HEK293 (cell line): Measurements from ENCODE around the gene RUNX1.

Source experiments
- CTCF ChIA-PET: fragments of 350-600 bp; formaldehyde crosslinking; extraction: SDS; loops from one replicate; lab custom pipeline; 2021; ENCODE audit warnings: antibody characterized with exemption; lab: Yijun Ruan, JAX
- POLR2A ChIA-PET: fragments of 300-600 bp; formaldehyde crosslinking; extraction: SDS; loops from one replicate; lab custom pipeline; 2020; ENCODE audit warnings: antibody characterized with exemption, inconsistent platforms; lab: Yijun Ruan, JAX
- H3K27ac ChIP-seq: fragments of 200-500 bp; sonication (Bioruptor generic); 2 replicates; pipeline ENCODE4 v1.5.1; 2014; ENCODE audit warnings: low read depth, low read length, control low read depth, inconsistent platforms; ENCODE audit errors: extremely low read depth
- H3K36me3 ChIP-seq, 2 experiments: fragments of 200-500 bp in 1 of 2; sonication (Bioruptor generic) in 1 of 2; 1 replicate in 1 of 2; 2 replicates in 1 of 2; pipeline ENCODE4 v1.5.1; 2014 to 2017; ENCODE audit warnings: inconsistent platforms in 2 of 2, low read length in 2 of 2; ENCODE audit not compliant: control insufficient read depth in 2 of 2, insufficient read depth in 1 of 2
- H3K4me1 ChIP-seq: fragments of 200-500 bp; sonication (Bioruptor generic); 2 replicates; pipeline ENCODE4 v1.5.1; 2014; ENCODE audit warnings: mild to moderate bottlenecking, low read length, inconsistent platforms; ENCODE audit not compliant: control insufficient read depth, insufficient read depth
- H3K4me3 ChIP-seq: 2 replicates; pipeline ENCODE4 v1.5.1; 2011; ENCODE audit warnings: low read depth, mild to moderate bottlenecking, control low read depth, low read length, moderate library complexity
- H3K9me3 ChIP-seq: fragments of 200-500 bp; sonication (Bioruptor generic); 2 replicates; pipeline ENCODE4 v1.5.1; 2014; ENCODE audit warnings: low read depth, low read length, inconsistent platforms; ENCODE audit not compliant: control insufficient read depth, insufficient read depth
- AEBP2 ChIP-seq: fragments of 450-650 bp; formaldehyde crosslinking; IDR thresholded peaks from 2 replicates; pipeline ENCODE4 v1.5.1; 2016; ENCODE audit warnings: missing biosample characterization, missing genetic modification characterization, borderline replicate concordance
- BCL11A ChIP-seq: fragments of 450-650 bp; formaldehyde crosslinking; IDR thresholded peaks from 2 replicates; pipeline ENCODE4 v1.5.1; 2016; ENCODE audit warnings: low read depth, missing biosample characterization, missing genetic modification characterization
- ELK4 ChIP-seq: IDR thresholded peaks from 2 replicates; pipeline ENCODE4 v1.6.1; 2011; ENCODE audit warnings: mild to moderate bottlenecking, low read depth, low read length, borderline replicate concordance
- GLI2 ChIP-seq: fragments of 450-650 bp; formaldehyde crosslinking; IDR thresholded peaks from 2 replicates; pipeline ENCODE4; 2017; ENCODE audit warnings: missing biosample characterization, missing genetic modification characterization, low read depth, borderline replicate concordance
- REPIN1 ChIP-seq: fragments of 450-650 bp; formaldehyde crosslinking; IDR thresholded peaks from 2 replicates; pipeline ENCODE4 v1.5.1; 2017; ENCODE audit warnings: missing biosample characterization, missing genetic modification characterization, low read depth
- SP7 ChIP-seq: fragments of 450-650 bp; formaldehyde crosslinking; IDR thresholded peaks from 2 replicates; pipeline ENCODE4 v1.5.1; 2016; ENCODE audit warnings: missing biosample characterization, missing genetic modification characterization
- TSHZ1 ChIP-seq: fragments of 450-650 bp; formaldehyde crosslinking; IDR thresholded peaks from 2 replicates; pipeline ENCODE4 v1.5.1; 2016; ENCODE audit warnings: missing biosample characterization, missing genetic modification characterization, borderline replicate concordance
- ZBTB26 ChIP-seq: fragments of 450-650 bp; formaldehyde crosslinking; optimal IDR thresholded peaks from 2 replicates; pipeline ENCODE3; 2016; ENCODE audit warnings: missing biosample characterization, mild to moderate bottlenecking, missing genetic modification characterization
- ZBTB6 ChIP-seq: fragments of 450-650 bp; formaldehyde crosslinking; IDR thresholded peaks from 2 replicates; pipeline ENCODE4 v1.5.1; 2017; ENCODE audit warnings: missing biosample characterization, missing genetic modification characterization
- ZFP3 ChIP-seq: fragments of 450-650 bp; formaldehyde crosslinking; IDR thresholded peaks from 2 replicates; pipeline ENCODE4 v1.5.1; 2016; ENCODE audit warnings: low read depth, missing biosample characterization, missing genetic modification characterization
- ZNF214 ChIP-seq: fragments of 450-650 bp; formaldehyde crosslinking; IDR thresholded peaks from 2 replicates; pipeline ENCODE4 v1.5.1; 2017; ENCODE audit warnings: missing biosample characterization, mild to moderate bottlenecking, missing genetic modification characterization, borderline replicate concordance
- ZNF248 ChIP-seq: fragments of 450-650 bp; formaldehyde crosslinking; IDR thresholded peaks from 2 replicates; pipeline ENCODE4 v1.5.1; 2017; ENCODE audit warnings: missing biosample characterization, missing genetic modification characterization
- ZNF513 ChIP-seq: fragments of 450-650 bp; IDR thresholded peaks from 2 replicates; pipeline ENCODE4 v1.5.1; 2018; ENCODE audit warnings: missing biosample characterization, missing genetic modification characterization
- ZNF555 ChIP-seq: fragments of 450-650 bp; formaldehyde crosslinking; conservative IDR thresholded peaks from 2 replicates; pipeline ENCODE4 v1.5.1; 2017; ENCODE audit warnings: missing biosample characterization, mild to moderate bottlenecking, missing genetic modification characterization, inconsistent platforms
- ZNF561 ChIP-seq: fragments of 450-650 bp; IDR thresholded peaks from 2 replicates; pipeline ENCODE4 v1.5.1; 2018; ENCODE audit warnings: missing biosample characterization, missing genetic modification characterization, borderline replicate concordance
- ZNF580 ChIP-seq: fragments of 450-650 bp; formaldehyde crosslinking; IDR thresholded peaks from 2 replicates; pipeline ENCODE4 v1.5.1; 2016; ENCODE audit warnings: missing biosample characterization, missing genetic modification characterization
- ZNF596 ChIP-seq: fragments of 450-650 bp; IDR thresholded peaks from 2 replicates; pipeline ENCODE4 v1.5.0; 2018; ENCODE audit warnings: missing biosample characterization, mild to moderate bottlenecking, missing genetic modification characterization, moderate library complexity
- ZNF621 ChIP-seq: fragments of 450-650 bp; formaldehyde crosslinking; IDR thresholded peaks from 2 replicates; pipeline ENCODE4 v1.5.1; 2017; ENCODE audit warnings: missing biosample characterization, missing genetic modification characterization
- ZNF670 ChIP-seq: fragments of 450-650 bp; formaldehyde crosslinking; IDR thresholded peaks from 2 replicates; pipeline ENCODE4 v1.5.1; 2016; ENCODE audit warnings: missing biosample characterization, missing genetic modification characterization, low read depth
- ZNF677 ChIP-seq: fragments of 450-650 bp; IDR thresholded peaks from 2 replicates; pipeline ENCODE4 v1.5.0; 2018; ENCODE audit warnings: missing biosample characterization, mild to moderate bottlenecking, missing genetic modification characterization, moderate library complexity
- ZNF704 ChIP-seq: fragments of 450-650 bp; formaldehyde crosslinking; IDR thresholded peaks from 2 replicates; pipeline ENCODE4 v1.5.1; 2016; ENCODE audit warnings: missing biosample characterization, missing genetic modification characterization
- ZNF747 ChIP-seq: fragments of 450-650 bp; formaldehyde crosslinking; IDR thresholded peaks from 2 replicates; pipeline ENCODE4 v1.5.1; 2016; ENCODE audit warnings: missing biosample characterization, missing genetic modification characterization
- ZNF837 ChIP-seq: fragments of 450-650 bp; formaldehyde crosslinking; IDR thresholded peaks from 2 replicates; pipeline ENCODE4 v1.5.1; 2016; ENCODE audit warnings: missing biosample characterization, missing genetic modification characterization

Gene RUNX1

GRCh38 chr21:35021546-35021945, 27.6 kb downstream of the RUNX1 start:
- Histone ChIP-seq H3K4me1 (no peaks in the 10 kb centered on the region), H3K27ac (no peak overlapping the region), H3K9me3 (no peaks in the 10 kb centered on the region), H3K36me3 (no peaks in the 10 kb centered on the region), H3K4me3 (no peak overlapping the region)
- POLR2A ChIA-PET = interaction anchor here (1.8 kb wide), 1 partner anchor 176 kb away, joined by 4 read pairs; no protein-coding TSS in a partner anchor
- TF ChIP-seq ZNF214 (tag by site-specific recombination) = no peak
- TF ChIP-seq ELK4 = no peak
- TF ChIP-seq ZNF837 (tag by site-specific recombination) = no peak
- TF ChIP-seq ZNF580 = no peak
- no peak for TF ChIP-seq ZNF704
- no peak for TF ChIP-seq ZNF555 (tag by site-specific recombination)
- TF ChIP-seq ZBTB26 = no peak
- no peak for TF ChIP-seq ZNF561
- no peak for TF ChIP-seq ZNF596 (tag by site-specific recombination)
- TF ChIP-seq ZNF677 (tag by site-specific recombination) = no peak
- TF ChIP-seq ZNF670 = no peak
- no peak for TF ChIP-seq ZFP3
- CTCF ChIA-PET = interaction anchor here (0.7 to 1.1 kb wide), 2 partner anchors 54 to 115 kb away, joined by 3 to 4 read pairs; no protein-coding TSS in a partner anchor

- Histone ChIP-seq H3K4me3 (no peak overlapping the region), H3K36me3 (no peaks in the 10 kb centered on the region), H3K27ac (no peak overlapping the region), H3K4me1 (no peaks in the 10 kb centered on the region), H3K9me3 (no peaks in the 10 kb centered on the region)
- CTCF ChIA-PET = interaction anchor here (0.7 to 1.1 kb wide), 2 partner anchors 54 to 115 kb away, joined by 3 to 4 read pairs; no protein-coding TSS in a partner anchor
- POLR2A ChIA-PET = interaction anchor here (1.8 kb wide), 1 partner anchor 175 kb away, joined by 4 read pairs; no protein-coding TSS in a partner anchor
- no peak for TF ChIP-seq GLI2 (tag by site-specific recombination)
- no peak for TF ChIP-seq ZNF621 (tag by site-specific recombination)
- TF ChIP-seq SP7 (tag by site-specific recombination) = no peak
- TF ChIP-seq ZNF513 (tag by site-specific recombination) = no peak
- no peak for TF ChIP-seq REPIN1 (tag by site-specific recombination)
- no peak for TF ChIP-seq BCL11A (tag by site-specific recombination)
- no peak for TF ChIP-seq ZNF580
- TF ChIP-seq AEBP2 = no peak
- TF ChIP-seq TSHZ1 (tag by site-specific recombination) = no peak
- TF ChIP-seq ZNF248 (tag by site-specific recombination) = no peak
- TF ChIP-seq ZBTB6 = no peak
- no peak for TF ChIP-seq ZNF747 (tag by site-specific recombination)
These were observed 28.2 kb downstream of the RUNX1 start for GRCh38 chr21:35020902-35021301.
